PC-9 (cell line): Measurements from ENCODE around the gene IDH2.

Source experiments
- CTCF ChIP-seq: fragments of 200-600 bp; sonication (generic); conservative IDR thresholded peaks from 2 replicates; pipeline ENCODE4 v1.6.1; 2017; ENCODE audit warnings: mixed run types, antibody characterized with exemption, mild to moderate bottlenecking, moderate library complexity
- EZH2 ChIP-seq: fragments of 200-600 bp; sonication (generic); IDR thresholded peaks from 2 replicates; pipeline ENCODE4 v1.8.0; 2017; ENCODE audit warnings: antibody characterized with exemption, low read depth

- no peak for TF ChIP-seq CTCF
- no peak for TF ChIP-seq EZH2
Measured at GRCh38 chr15:90056529-90056928, 45.7 kb downstream of the IDH2 start.
